B cell (primary cell): ENCODE results near the gene SRA1. TPM values are rescaled to one million over a fixed set of nuclear protein-coding genes. Genes with fewer than 3 reads are reported as not detected.

ENCODE experiments used
- ATAC-seq: fragments of 200-7000 bp; cut with Tn5 transposase; one replicate; pipeline ENCODE4 v1.10.0; 2021; ENCODE audit warnings: low read depth, mild to moderate bottlenecking, moderate number of reproducible peaks, moderate library complexity
- CTCF ChIA-PET: fragments of 350-600 bp; sonication (Branson Sonifier 250); formaldehyde crosslinking; loops from one replicate; lab custom pipeline; 2021; ENCODE audit warnings: antibody characterized with exemption, inconsistent platforms; lab: Charles Lee
- POLR2A ChIA-PET: fragments of 350-600 bp; sonication (Branson Sonifier 250); formaldehyde crosslinking; loops from one replicate; lab custom pipeline; 2021; ENCODE audit warnings: antibody characterized with exemption; lab: Charles Lee
- DNase-seq: peaks from one replicate; pipeline ENCODE4 v3.0.0; 2013
- H2AFZ ChIP-seq: 2 replicates; pipeline ENCODE4 v1.6.1; 2012; ENCODE audit warnings: mild to moderate bottlenecking, low read depth, low read length; ENCODE audit not compliant: insufficient read depth, poor library complexity, severe bottlenecking
- H3K27ac ChIP-seq, 2 donors: 1 replicate in 1 of 2; 2 replicates in 1 of 2; pipeline ENCODE4 v1.5.1; 2012 to 2013; ENCODE audit warnings: low read length in 2 of 2, mild to moderate bottlenecking in 2 of 2, moderate library complexity in 1 of 2
- H3K27me3 ChIP-seq, 4 experiments: fragments of 200-600 bp in 1 of 4; sonication (generic) in 1 of 4; replicated peaks in 1 of 4; 1 replicate in 2 of 4; 2 replicates in 2 of 4; pipeline versions ENCODE4 v1.6.1 to v1.7.0; 2013 to 2016; ENCODE audit warnings: low read length in 3 of 4, mild to moderate bottlenecking in 2 of 4, mixed read lengths in 1 of 4, moderate library complexity in 1 of 4; ENCODE audit not compliant: insufficient read depth in 4 of 4, control insufficient read depth in 3 of 4; ENCODE audit errors: control extremely low read depth in 1 of 4
- H3K36me3 ChIP-seq, 2 experiments: replicated peaks in 1 of 2; 1 replicate in 1 of 2; 2 replicates in 1 of 2; pipeline versions ENCODE4 v1.6.1 to v1.7.1; 2013; ENCODE audit warnings: low read length in 1 of 2; ENCODE audit not compliant: insufficient read depth in 2 of 2, control insufficient read depth in 1 of 2; ENCODE audit errors: control extremely low read depth in 1 of 2, extremely low read depth in 1 of 2
- H3K4me1 ChIP-seq, 2 donors: fragments of 200-600 bp in 1 of 2; sonication (generic) in 1 of 2; 1 replicate in 1 of 2; 2 replicates in 1 of 2; pipeline versions ENCODE4 v1.5.1 to v1.6.1; 2013 to 2017; ENCODE audit warnings: low read length in 2 of 2; ENCODE audit not compliant: control insufficient read depth in 2 of 2, insufficient read depth in 2 of 2
- H3K4me2 ChIP-seq: replicated peaks from 2 replicates; pipeline ENCODE3; 2012; ENCODE audit warnings: mild to moderate bottlenecking, low read depth, low read length; ENCODE audit not compliant: poor library complexity, severe bottlenecking
- H3K4me3 ChIP-seq, 5 experiments: fragments of 200-600 bp in 1 of 5; sonication (generic) in 1 of 5; 1 replicate in 3 of 5; 2 replicates in 2 of 5; pipeline versions ENCODE4 v1.5.1 to v1.7.0; 2011 to 2016; ENCODE audit warnings: low read length in 4 of 5, mild to moderate bottlenecking in 4 of 5, low read depth in 2 of 5, control low read depth in 1 of 5, moderate library complexity in 1 of 5; ENCODE audit not compliant: insufficient read depth in 1 of 5; ENCODE audit errors: control extremely low read depth in 1 of 5, extremely low read depth in 1 of 5
- H3K79me2 ChIP-seq: fragments of 200-600 bp; sonication (generic); one replicate; pipeline ENCODE4 v1.6.0; 2016; ENCODE audit warnings: low read length; ENCODE audit not compliant: control insufficient read depth, insufficient read depth
- H3K9ac ChIP-seq: fragments of 200-600 bp; sonication (generic); 2 replicates; pipeline ENCODE4 v1.6.1; 2017; ENCODE audit warnings: mild to moderate bottlenecking, low read length, moderate library complexity
- H3K9me3 ChIP-seq, 3 donors: one replicate each; pipeline versions ENCODE4 v1.6.1 to v1.7.1; 2013; ENCODE audit warnings: low read length in 2 of 3; ENCODE audit not compliant: control insufficient read depth in 2 of 3, insufficient read depth in 1 of 3; ENCODE audit errors: control extremely low read depth in 1 of 3
- H4K20me1 ChIP-seq: 2 replicates; pipeline ENCODE4 v1.6.0; 2012; ENCODE audit warnings: mild to moderate bottlenecking, low read length; ENCODE audit not compliant: insufficient read depth, control insufficient read depth, poor library complexity, severe bottlenecking
- H3K27ac Mint-ChIP-seq: one replicate; pipeline ENCODE4 v1.8.0; 2021; ENCODE audit warnings: mixed read lengths
- H3K27me3 Mint-ChIP-seq: one replicate; pipeline ENCODE4 v1.8.0; 2021; ENCODE audit warnings: mixed read lengths
- H3K4me1 Mint-ChIP-seq: one replicate; pipeline ENCODE4 v1.8.0; 2021; ENCODE audit warnings: mixed read lengths
- H3K4me3 Mint-ChIP-seq: one replicate; pipeline ENCODE4 v1.8.0; 2021; ENCODE audit warnings: mixed read lengths
- H3K9me3 Mint-ChIP-seq: one replicate; pipeline ENCODE4 v1.8.0; 2022; ENCODE audit warnings: mixed read lengths; ENCODE audit not compliant: insufficient read depth
- CTCF ChIP-seq: fragments of 200-600 bp; IDR thresholded peaks from one replicate; pipeline ENCODE4 v1.8.0; 2022; ENCODE audit warnings: antibody characterized with exemption, mild to moderate bottlenecking
- EZH2 ChIP-seq: IDR thresholded peaks from 2 replicates; pipeline ENCODE4 v1.6.1; 2012; ENCODE audit warnings: borderline replicate concordance, low read depth, mild to moderate bottlenecking, moderate library complexity, low read length; ENCODE audit not compliant: insufficient read depth, poor library complexity, severe bottlenecking
- WGBS: methylation state at CpG from one replicate; pipeline ENCODE4 v1.1.5; 2013; ENCODE audit warnings: missing lambda C conversion rate; ENCODE audit not compliant: insufficient coverage; 5-methylcytosine and 5-hydroxymethylcytosine counted together
- intact Hi-C: fragments of 100-400 bp; cut with micrococcal nuclease; formaldehyde crosslinking; loops from one replicate; pipeline ENCODE4 v1.10.0; 2022
- polyA plus RNA-seq: library from polyadenylated mRNA; depleted of rRNA; stranded (reverse); fragments of >200 nt; gene quantifications from 2 replicates; pipeline ENCODE4 v1.2.3, GENCODE V29; 2012
- total RNA-seq, 2 donors: library from RNA; stranded (reverse); fragments of 120-200 nt in 1 of 2; gene quantifications; 1 replicate in 1 of 2; 2 replicates in 1 of 2; pipeline versions ENCODE4 v1.2.3 to v1.2.4, GENCODE V29; 2013 to 2022

The SRA1 gene
- total and polyA plus RNA-seq, 2 donors (not counting 1 experiment from before 2014, with no cell fraction given) = 23.2 to 25.6 TPM

- H3K27ac Mint-ChIP-seq = peak overlapping the region; percentile 66
- peaks cover 37% of the 10 kb centered on the region for H3K4me1 Mint-ChIP-seq
These were observed 12.8 kb upstream of the SRA1 start for GRCh38 chr5:140570058-140570457.

More at GRCh38 chr5:140570058-140570457, 12.8 kb upstream of the SRA1 start:
- DNase-seq (no peak), ATAC-seq (no peak)
- H3K27me3 Mint-ChIP-seq = no peaks in the 10 kb centered on the region
- H3K4me3 Mint-ChIP-seq = no peak overlapping the region
- H3K4me3 ChIP-seq = no peak overlapping the region
- H3K4me2 ChIP-seq = peak overlapping the region; percentile 62
- H3K27ac ChIP-seq = peak overlapping the region; percentile 52 to 80
- peak overlapping the region; percentile 66 for H2AFZ ChIP-seq
- H3K27me3 ChIP-seq = no peaks in the 10 kb centered on the region
- CTCF ChIA-PET = interaction anchor here (1.2 kb wide), 1 partner anchor 150 kb away, joined by 5 read pairs; no protein-coding TSS in a partner anchor
- peaks cover 14% of the 10 kb centered on the region for H3K79me2 ChIP-seq
- H3K36me3 ChIP-seq = peaks cover 0 to 21% of the 10 kb centered on the region in 2 experiments
- no peaks in the 10 kb centered on the region for H3K9me3 Mint-ChIP-seq
- WGBS = 98% methylated on average over 4 of the region's 4 CpGs
- intact Hi-C loops = no loop called here
- H3K4me1 ChIP-seq = peaks cover 23 to 33% of the 10 kb centered on the region in 2 donors
- TF ChIP-seq EZH2 (no peak), CTCF (no peak)
- H3K9me3 ChIP-seq = no peaks in the 10 kb centered on the region
- H3K9ac ChIP-seq = no peak overlapping the region
- POLR2A ChIA-PET = no interaction called here
- no peaks in the 10 kb centered on the region for H4K20me1 ChIP-seq
